ENCODE measurements around the gene VSTM4.

- TF ChIP-seq CTCF (conservative IDR thresholded peaks at IDR 0.05; ENCODE audit: low read length) = no peak
- TF ChIP-seq EZH2phosphoT487 (IDR thresholded peaks at IDR 0.05; ENCODE audit: borderline replicate concordance, low read depth, low read length) = no peak
Observed at GRCh38 chr10:49050906-49051305, 64.4 kb downstream of the VSTM4 start.
